HEK293 (cell line): ENCODE results near the gene PDE1C.

Experiments
- CTCF ChIA-PET: fragments of 350-600 bp; formaldehyde crosslinking; extraction: SDS; loops from one replicate; lab custom pipeline; 2021; ENCODE audit warnings: antibody characterized with exemption; lab: Yijun Ruan, JAX
- POLR2A ChIA-PET: fragments of 300-600 bp; formaldehyde crosslinking; extraction: SDS; loops from one replicate; lab custom pipeline; 2020; ENCODE audit warnings: antibody characterized with exemption, inconsistent platforms; lab: Yijun Ruan, JAX
- H3K27ac ChIP-seq: fragments of 200-500 bp; sonication (Bioruptor generic); 2 replicates; pipeline ENCODE4 v1.5.1; 2014; ENCODE audit warnings: low read depth, low read length, control low read depth, inconsistent platforms; ENCODE audit errors: extremely low read depth
- H3K36me3 ChIP-seq, 2 experiments: fragments of 200-500 bp in 1 of 2; sonication (Bioruptor generic) in 1 of 2; 1 replicate in 1 of 2; 2 replicates in 1 of 2; pipeline ENCODE4 v1.5.1; 2014 to 2017; ENCODE audit warnings: inconsistent platforms in 2 of 2, low read length in 2 of 2; ENCODE audit not compliant: control insufficient read depth in 2 of 2, insufficient read depth in 1 of 2
- H3K4me1 ChIP-seq: fragments of 200-500 bp; sonication (Bioruptor generic); 2 replicates; pipeline ENCODE4 v1.5.1; 2014; ENCODE audit warnings: mild to moderate bottlenecking, low read length, inconsistent platforms; ENCODE audit not compliant: control insufficient read depth, insufficient read depth
- H3K4me3 ChIP-seq: 2 replicates; pipeline ENCODE4 v1.5.1; 2011; ENCODE audit warnings: low read depth, mild to moderate bottlenecking, control low read depth, low read length, moderate library complexity
- H3K9me3 ChIP-seq: fragments of 200-500 bp; sonication (Bioruptor generic); 2 replicates; pipeline ENCODE4 v1.5.1; 2014; ENCODE audit warnings: low read depth, low read length, inconsistent platforms; ENCODE audit not compliant: control insufficient read depth, insufficient read depth
- BCL6B ChIP-seq: fragments of 450-650 bp; formaldehyde crosslinking; IDR thresholded peaks from 2 replicates; pipeline ENCODE4 v1.5.1; 2017; ENCODE audit warnings: missing biosample characterization, missing genetic modification characterization
- FEZF1 ChIP-seq: fragments of 450-650 bp; formaldehyde crosslinking; IDR thresholded peaks from 2 replicates; pipeline ENCODE4 v1.5.1; 2016; ENCODE audit warnings: missing biosample characterization, missing genetic modification characterization
- HIC1 ChIP-seq: fragments of 450-650 bp; formaldehyde crosslinking; IDR thresholded peaks from 2 replicates; pipeline ENCODE4 v1.5.1; 2016; ENCODE audit warnings: missing biosample characterization, missing genetic modification characterization
- IKZF3 ChIP-seq: fragments of 450-650 bp; IDR thresholded peaks from 2 replicates; pipeline ENCODE4 v1.5.0; 2018; ENCODE audit warnings: missing biosample characterization, mild to moderate bottlenecking, missing genetic modification characterization, moderate library complexity
- OSR2 ChIP-seq: fragments of 450-650 bp; formaldehyde crosslinking; IDR thresholded peaks from 2 replicates; pipeline ENCODE4 v1.5.1; 2016; ENCODE audit warnings: missing biosample characterization, missing genetic modification characterization
- PRDM10 ChIP-seq: fragments of 450-650 bp; formaldehyde crosslinking; IDR thresholded peaks from 2 replicates; pipeline ENCODE4 v1.5.1; 2016; ENCODE audit warnings: missing biosample characterization, missing genetic modification characterization
- SCRT1 ChIP-seq: fragments of 450-650 bp; formaldehyde crosslinking; IDR thresholded peaks from 2 replicates; pipeline ENCODE4 v1.5.1; 2016; ENCODE audit warnings: missing biosample characterization, missing genetic modification characterization, borderline replicate concordance
- ZBTB10 ChIP-seq: fragments of 450-650 bp; formaldehyde crosslinking; IDR thresholded peaks from 2 replicates; pipeline ENCODE4 v1.5.1; 2016; ENCODE audit warnings: missing biosample characterization, missing genetic modification characterization
- ZBTB21 ChIP-seq: fragments of 450-650 bp; formaldehyde crosslinking; IDR thresholded peaks from 2 replicates; pipeline ENCODE4 v1.5.1; 2017; ENCODE audit warnings: missing biosample characterization, missing genetic modification characterization
- ZBTB44 ChIP-seq: fragments of 450-650 bp; IDR thresholded peaks from 2 replicates; pipeline ENCODE4 v1.5.1; 2018; ENCODE audit warnings: missing biosample characterization, mild to moderate bottlenecking, missing genetic modification characterization
- ZBTB8A ChIP-seq: fragments of 450-650 bp; formaldehyde crosslinking; IDR thresholded peaks from 2 replicates; pipeline ENCODE4 v1.5.1; 2016; ENCODE audit warnings: missing biosample characterization, missing genetic modification characterization
- ZNF112 ChIP-seq: fragments of 450-650 bp; formaldehyde crosslinking; IDR thresholded peaks from 2 replicates; pipeline ENCODE4 v1.5.0; 2017; ENCODE audit warnings: missing biosample characterization, missing genetic modification characterization
- ZNF266 ChIP-seq: fragments of 450-650 bp; formaldehyde crosslinking; IDR thresholded peaks from 2 replicates; pipeline ENCODE4 v1.5.1; 2016; ENCODE audit warnings: missing biosample characterization, missing genetic modification characterization, low read depth
- ZNF362 ChIP-seq: fragments of 450-650 bp; formaldehyde crosslinking; IDR thresholded peaks from 2 replicates; pipeline ENCODE4 v1.5.1; 2016; ENCODE audit warnings: missing biosample characterization, missing genetic modification characterization
- ZNF366 ChIP-seq: fragments of 450-650 bp; formaldehyde crosslinking; conservative IDR thresholded peaks from 2 replicates; pipeline ENCODE4 v1.5.1; 2016; ENCODE audit warnings: missing biosample characterization, missing genetic modification characterization
- ZNF48 ChIP-seq: fragments of 450-650 bp; formaldehyde crosslinking; IDR thresholded peaks from 2 replicates; pipeline ENCODE4 v1.5.1; 2016; ENCODE audit warnings: missing biosample characterization, missing genetic modification characterization
- ZNF488 ChIP-seq: fragments of 450-650 bp; formaldehyde crosslinking; IDR thresholded peaks from 2 replicates; pipeline ENCODE4 v1.5.1; 2016; ENCODE audit warnings: missing biosample characterization, missing genetic modification characterization
- ZNF549 ChIP-seq: fragments of 450-650 bp; IDR thresholded peaks from 2 replicates; pipeline ENCODE4 v1.5.1; 2018; ENCODE audit warnings: missing biosample characterization, missing genetic modification characterization, mild to moderate bottlenecking, inconsistent platforms, moderate library complexity
- ZNF600 ChIP-seq: fragments of 450-650 bp; formaldehyde crosslinking; IDR thresholded peaks from 2 replicates; pipeline ENCODE4 v1.5.1; 2016; ENCODE audit warnings: missing biosample characterization, missing genetic modification characterization

The PDE1C gene

GRCh38 chr7:32048970-32049491, 21.2 kb downstream of the PDE1C start:
- H3K36me3 ChIP-seq = no peaks in the 10 kb centered on the region
- TF ChIP-seq ZNF600 (tag by site-specific recombination) = no peak
- TF ChIP-seq HIC1 (tag by site-specific recombination) = no peak
- no peak for TF ChIP-seq ZNF549 (tag by site-specific recombination)
- TF ChIP-seq ZBTB8A (tag by site-specific recombination) = no peak
- TF ChIP-seq PRDM10 (tag by site-specific recombination) = no peak
- no peak for TF ChIP-seq ZNF366 (tag by site-specific recombination)
- no peak for TF ChIP-seq ZNF112 (tag by site-specific recombination)
- TF ChIP-seq ZNF488 (tag by site-specific recombination) = no peak
- no peak for TF ChIP-seq ZBTB10 (tag by site-specific recombination)
- TF ChIP-seq ZNF48 = no peak
- no peak for TF ChIP-seq OSR2 (tag by site-specific recombination)
- TF ChIP-seq ZBTB44 (tag by site-specific recombination) = no peak
- TF ChIP-seq ZBTB21 (tag by site-specific recombination) = no peak
- TF ChIP-seq ZNF362 (tag by site-specific recombination) = no peak
- no peak for TF ChIP-seq SCRT1 (tag by site-specific recombination)
- no peak for TF ChIP-seq FEZF1 (tag by site-specific recombination)
- TF ChIP-seq IKZF3 (tag by site-specific recombination) = no peak
- no peak for TF ChIP-seq BCL6B (tag by site-specific recombination)
- no peak for TF ChIP-seq ZNF266 (tag by site-specific recombination)
- POLR2A ChIA-PET = no interaction called here
- H3K27ac ChIP-seq = no peak overlapping the region
- CTCF ChIA-PET = interaction anchor here (0.6 kb wide), 1 partner anchor 8 kb away, joined by 3 read pairs; no protein-coding TSS in a partner anchor
- H3K9me3 ChIP-seq = no peaks in the 10 kb centered on the region
- no peaks in the 10 kb centered on the region; the same call in 1 of the 2 replicates for H3K4me1 ChIP-seq
- H3K4me3 ChIP-seq = no peak overlapping the region
